Thoracic aorta (tissue), 2 donors: ENCODE measurements around the gene KRTAP12-1. TPM values are rescaled to one million over a fixed set of nuclear protein-coding genes. Genes with fewer than 3 reads are reported as not detected.

ENCODE experiments used
- ATAC-seq: fragments of 150-250 bp; one replicate; pipeline ENCODE4 v1.8.0; 2017; ENCODE audit warnings: low read depth; ENCODE audit not compliant: insufficient number of reproducible peaks, low FRiP score
- DNase-seq: peaks from one replicate; pipeline ENCODE4 v3.0.0-alpha.2; 2020; ENCODE audit warnings: low spot score
- H3K27ac ChIP-seq, 2 donors: fragments of 200-600 bp; sonication (generic); 1 replicate in 1 of 2; 2 replicates in 1 of 2; pipeline ENCODE4 v1.5.1; 2016; ENCODE audit warnings: mild to moderate bottlenecking in 2 of 2, moderate library complexity in 2 of 2
- H3K27me3 ChIP-seq: fragments of 200-600 bp; sonication (generic); replicated peaks from 2 replicates; pipeline ENCODE4 v1.6.0; 2016; ENCODE audit warnings: mild to moderate bottlenecking; ENCODE audit not compliant: insufficient read depth
- H3K36me3 ChIP-seq: fragments of 200-600 bp; sonication (generic); one replicate; pipeline ENCODE4 v1.5.1; 2016
- H3K4me1 ChIP-seq, 2 donors: fragments of 200-600 bp; sonication (generic); 1 replicate in 1 of 2; 2 replicates in 1 of 2; pipeline versions ENCODE4 v1.5.1 to v1.6.0; 2016; ENCODE audit warnings: low read depth in 2 of 2, mild to moderate bottlenecking in 1 of 2; ENCODE audit not compliant: control insufficient read depth in 1 of 2
- H3K4me3 ChIP-seq: fragments of 200-600 bp; sonication (generic); 2 replicates; pipeline ENCODE4 v1.5.1; 2016; ENCODE audit warnings: mild to moderate bottlenecking
- H3K9me3 ChIP-seq: fragments of 200-600 bp; sonication (generic); 2 replicates; pipeline ENCODE4 v1.5.1; 2016
- total RNA-seq, 2 donors: library from RNA; depleted of rRNA; stranded (reverse); fragments of >200 nt; gene quantifications; one replicate each; pipeline versions ENCODE4 v1.1.0 to v1.2.3, GENCODE V29; 2016
- TF ChIP-seq, protein P1 (sequence below): fragments of 200-600 bp; sonication (generic); IDR thresholded peaks from one replicate; pipeline ENCODE4 v1.5.1; 2019; ENCODE audit warnings: antibody characterized with exemption

The KRTAP12-1 gene
- total RNA-seq, 2 donors from 2014 or later: not detected

DNA sequence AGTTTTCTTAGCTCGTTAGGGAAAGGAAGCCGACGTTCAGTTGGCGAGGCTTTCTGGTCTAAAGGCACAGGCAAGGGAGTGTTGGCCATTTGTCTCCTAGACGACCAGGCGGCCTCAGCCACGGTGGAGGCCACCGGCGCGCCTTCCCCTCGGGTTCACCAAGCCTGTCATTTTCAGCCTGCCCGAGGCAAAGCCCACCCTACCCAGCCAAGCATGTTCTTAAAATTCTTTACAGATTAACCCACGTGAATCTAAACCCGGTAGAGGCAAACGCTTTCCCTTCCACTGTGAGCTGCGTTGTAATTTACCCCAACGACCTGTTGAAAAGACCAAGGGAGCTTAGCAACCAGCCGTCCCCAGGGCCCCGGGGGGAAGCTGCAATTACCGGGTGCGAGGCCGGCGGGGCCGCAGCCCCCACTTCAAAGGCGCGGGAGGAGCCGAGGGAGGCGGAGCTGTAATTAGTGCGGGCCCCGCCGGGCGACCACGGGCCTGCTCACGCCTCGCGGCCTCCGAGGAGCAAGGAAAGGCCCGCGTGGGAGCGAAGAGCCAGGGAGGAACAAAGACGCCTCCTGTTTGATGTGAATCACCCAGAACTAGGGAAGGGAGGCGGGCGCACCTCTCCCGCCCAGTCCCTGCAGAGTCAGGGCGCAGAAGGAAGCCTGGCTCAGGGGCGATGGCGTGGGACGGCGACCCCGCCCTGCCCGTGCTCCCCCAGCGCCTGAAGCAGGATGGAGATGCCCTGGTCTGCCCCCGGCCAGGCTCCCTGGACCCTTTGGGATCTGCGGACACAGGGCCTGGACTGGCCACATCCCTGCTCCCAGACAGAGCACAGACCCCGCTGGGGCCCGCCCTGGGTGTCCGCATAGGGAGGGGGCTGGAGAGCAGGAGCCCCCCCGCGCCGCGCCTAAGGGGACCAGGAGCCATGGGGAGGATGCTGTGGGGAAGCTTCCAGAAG is 41.5 kb upstream of the KRTAP12-1 start:
- Histone ChIP-seq H3K9me3 (no peaks in the 10 kb centered on the region), H3K36me3 (no peaks in the 10 kb centered on the region), H3K4me1 (no peaks in the 10 kb centered on the region), H3K27ac (no peak overlapping the region), H3K27me3 (no peaks in the 10 kb centered on the region), H3K4me3 (peak overlapping the region; percentile 27)
- TF ChIP-seq, protein P1, sequence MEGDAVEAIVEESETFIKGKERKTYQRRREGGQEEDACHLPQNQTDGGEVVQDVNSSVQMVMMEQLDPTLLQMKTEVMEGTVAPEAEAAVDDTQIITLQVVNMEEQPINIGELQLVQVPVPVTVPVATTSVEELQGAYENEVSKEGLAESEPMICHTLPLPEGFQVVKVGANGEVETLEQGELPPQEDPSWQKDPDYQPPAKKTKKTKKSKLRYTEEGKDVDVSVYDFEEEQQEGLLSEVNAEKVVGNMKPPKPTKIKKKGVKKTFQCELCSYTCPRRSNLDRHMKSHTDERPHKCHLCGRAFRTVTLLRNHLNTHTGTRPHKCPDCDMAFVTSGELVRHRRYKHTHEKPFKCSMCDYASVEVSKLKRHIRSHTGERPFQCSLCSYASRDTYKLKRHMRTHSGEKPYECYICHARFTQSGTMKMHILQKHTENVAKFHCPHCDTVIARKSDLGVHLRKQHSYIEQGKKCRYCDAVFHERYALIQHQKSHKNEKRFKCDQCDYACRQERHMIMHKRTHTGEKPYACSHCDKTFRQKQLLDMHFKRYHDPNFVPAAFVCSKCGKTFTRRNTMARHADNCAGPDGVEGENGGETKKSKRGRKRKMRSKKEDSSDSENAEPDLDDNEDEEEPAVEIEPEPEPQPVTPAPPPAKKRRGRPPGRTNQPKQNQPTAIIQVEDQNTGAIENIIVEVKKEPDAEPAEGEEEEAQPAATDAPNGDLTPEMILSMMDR: no peak
- no peak for ATAC-seq
- DNase-seq: no peak

GRCh38 chr21:44722731-44723130 is 40.8 kb upstream of the KRTAP12-1 start:
- Histone ChIP-seq H3K27me3 (no peaks in the 10 kb centered on the region), H3K4me3 (no peak overlapping the region), H3K36me3 (no peaks in the 10 kb centered on the region), H3K4me1 (no peaks in the 10 kb centered on the region), H3K27ac (no peak overlapping the region), H3K9me3 (no peaks in the 10 kb centered on the region)
- TF ChIP-seq, protein P1: no peak
- no peak for ATAC-seq
- no peak for DNase-seq

DNA sequence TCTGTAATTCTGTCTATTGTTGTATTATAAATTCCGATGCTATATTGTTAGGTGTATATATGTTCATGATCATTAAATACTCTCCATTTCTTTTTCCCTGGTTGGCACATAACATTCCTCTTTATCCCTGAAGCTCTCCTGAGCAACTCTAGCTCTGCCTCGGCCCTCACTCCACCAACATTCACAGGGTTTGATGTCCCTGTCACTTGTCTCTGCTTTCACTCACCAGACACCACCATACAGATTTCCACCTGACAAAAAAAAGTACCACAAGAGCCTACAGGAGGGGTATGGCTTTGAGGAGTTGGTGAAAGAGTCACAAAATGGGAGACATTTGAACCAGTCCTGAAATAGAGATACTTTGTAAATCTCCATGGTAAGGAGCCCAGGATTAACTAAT is 38.2 kb upstream of the KRTAP12-1 start:
- Histone ChIP-seq H3K36me3 (no peaks in the 10 kb centered on the region), H3K27me3 (no peaks in the 10 kb centered on the region), H3K9me3 (no peaks in the 10 kb centered on the region), H3K4me3 (no peak overlapping the region), H3K27ac (no peak overlapping the region), H3K4me1 (no peaks in the 10 kb centered on the region)
- no peak for DNase-seq
- TF ChIP-seq, protein P1: no peak
- no peak for ATAC-seq

- Histone ChIP-seq H3K4me1 (no peaks in the 10 kb centered on the region), H3K27me3 (no peaks in the 10 kb centered on the region)
- DNase-seq: no peak
Measured at GRCh38 chr21:44718571-44718970, 36.6 kb upstream of the KRTAP12-1 start.

GRCh38 chr21:44718093-44718492 is 36.1 kb upstream of the KRTAP12-1 start:
- Histone ChIP-seq H3K9me3 (no peaks in the 10 kb centered on the region), H3K27me3 (no peaks in the 10 kb centered on the region), H3K27ac (no peak overlapping the region), H3K36me3 (no peaks in the 10 kb centered on the region), H3K4me1 (no peaks in the 10 kb centered on the region), H3K4me3 (no peak overlapping the region)
- ATAC-seq (no peak), DNase-seq (no peak)
- TF ChIP-seq, protein P1: no peak

More at GRCh38 chr21:44718571-44718970, 36.6 kb upstream of the KRTAP12-1 start:
- TF ChIP-seq, protein P1: no peak
- H3K9me3 ChIP-seq: no peaks in the 10 kb centered on the region
- no peak for ATAC-seq
- H3K4me3 ChIP-seq: no peak overlapping the region
- H3K36me3 ChIP-seq: no peaks in the 10 kb centered on the region
- H3K27ac ChIP-seq: no peak overlapping the region
